GM06990 (cell line): ENCODE measurements around the gene ITPRIPL2.

Source experiments
- DNase-seq: peaks from one replicate; pipeline ENCODE4 v3.0.0-alpha.2; 2011; ENCODE audit not compliant: insufficient read length; ENCODE audit errors: extremely low read depth
- H3K27me3 ChIP-seq: replicated peaks from 2 replicates; pipeline ENCODE4 v1.6.0; 2011; ENCODE audit warnings: low read length; ENCODE audit not compliant: control insufficient read depth, insufficient read depth
- H3K36me3 ChIP-seq: 2 replicates; pipeline ENCODE4 v1.5.1; 2011; ENCODE audit warnings: low read length; ENCODE audit not compliant: control insufficient read depth, insufficient read depth
- H3K4me3 ChIP-seq: replicated peaks from 2 replicates; pipeline ENCODE4 v1.5.1; 2011; ENCODE audit warnings: low read depth, mild to moderate bottlenecking, control low read depth, low read length
- TF ChIP-seq, protein P1 (sequence below): IDR thresholded peaks from 2 replicates; pipeline ENCODE4 v1.5.1; 2011; ENCODE audit warnings: low read length, control low read depth, mild to moderate bottlenecking, inconsistent platforms; ENCODE audit not compliant: insufficient read depth, poor library complexity, severe bottlenecking

ITPRIPL2 gene

DNA sequence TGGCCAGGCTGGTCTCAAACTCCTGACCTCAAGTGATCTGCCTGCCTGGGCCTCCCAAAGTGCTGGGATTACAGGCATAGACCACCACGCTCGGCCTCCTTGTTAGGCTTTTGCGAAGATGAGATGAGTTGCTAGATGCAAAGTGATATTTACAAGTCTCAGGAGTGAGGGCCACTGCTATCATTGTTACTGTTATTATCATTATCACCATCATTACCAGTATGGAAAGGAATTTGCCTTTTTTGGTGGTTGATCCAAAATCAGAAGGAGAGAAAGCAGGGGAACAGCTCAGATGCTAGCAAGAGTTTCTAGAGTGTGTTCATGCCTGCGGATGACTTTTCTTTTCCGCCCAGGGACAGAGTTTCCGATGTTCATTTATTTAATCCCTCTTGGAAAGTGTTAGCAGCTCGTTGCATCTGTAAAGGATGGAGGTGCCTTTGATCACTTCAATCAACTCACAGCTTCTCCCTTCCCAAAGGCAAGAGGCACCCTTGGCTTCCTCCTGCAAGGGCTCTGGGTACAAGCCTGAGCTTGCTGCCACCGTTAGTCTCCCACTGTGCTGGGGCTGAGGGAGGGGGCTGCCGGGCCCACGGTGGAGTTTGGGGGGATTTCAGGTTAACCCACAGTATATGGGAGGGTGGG is 21.6 kb downstream of the ITPRIPL2 start:
- Histone ChIP-seq H3K27me3 (no peaks in the 10 kb centered on the region), H3K4me3 (no peak overlapping the region), H3K36me3 (no peaks in the 10 kb centered on the region)
- TF ChIP-seq, protein P1, sequence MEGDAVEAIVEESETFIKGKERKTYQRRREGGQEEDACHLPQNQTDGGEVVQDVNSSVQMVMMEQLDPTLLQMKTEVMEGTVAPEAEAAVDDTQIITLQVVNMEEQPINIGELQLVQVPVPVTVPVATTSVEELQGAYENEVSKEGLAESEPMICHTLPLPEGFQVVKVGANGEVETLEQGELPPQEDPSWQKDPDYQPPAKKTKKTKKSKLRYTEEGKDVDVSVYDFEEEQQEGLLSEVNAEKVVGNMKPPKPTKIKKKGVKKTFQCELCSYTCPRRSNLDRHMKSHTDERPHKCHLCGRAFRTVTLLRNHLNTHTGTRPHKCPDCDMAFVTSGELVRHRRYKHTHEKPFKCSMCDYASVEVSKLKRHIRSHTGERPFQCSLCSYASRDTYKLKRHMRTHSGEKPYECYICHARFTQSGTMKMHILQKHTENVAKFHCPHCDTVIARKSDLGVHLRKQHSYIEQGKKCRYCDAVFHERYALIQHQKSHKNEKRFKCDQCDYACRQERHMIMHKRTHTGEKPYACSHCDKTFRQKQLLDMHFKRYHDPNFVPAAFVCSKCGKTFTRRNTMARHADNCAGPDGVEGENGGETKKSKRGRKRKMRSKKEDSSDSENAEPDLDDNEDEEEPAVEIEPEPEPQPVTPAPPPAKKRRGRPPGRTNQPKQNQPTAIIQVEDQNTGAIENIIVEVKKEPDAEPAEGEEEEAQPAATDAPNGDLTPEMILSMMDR: no peak
- DNase-seq: no peak

DNA sequence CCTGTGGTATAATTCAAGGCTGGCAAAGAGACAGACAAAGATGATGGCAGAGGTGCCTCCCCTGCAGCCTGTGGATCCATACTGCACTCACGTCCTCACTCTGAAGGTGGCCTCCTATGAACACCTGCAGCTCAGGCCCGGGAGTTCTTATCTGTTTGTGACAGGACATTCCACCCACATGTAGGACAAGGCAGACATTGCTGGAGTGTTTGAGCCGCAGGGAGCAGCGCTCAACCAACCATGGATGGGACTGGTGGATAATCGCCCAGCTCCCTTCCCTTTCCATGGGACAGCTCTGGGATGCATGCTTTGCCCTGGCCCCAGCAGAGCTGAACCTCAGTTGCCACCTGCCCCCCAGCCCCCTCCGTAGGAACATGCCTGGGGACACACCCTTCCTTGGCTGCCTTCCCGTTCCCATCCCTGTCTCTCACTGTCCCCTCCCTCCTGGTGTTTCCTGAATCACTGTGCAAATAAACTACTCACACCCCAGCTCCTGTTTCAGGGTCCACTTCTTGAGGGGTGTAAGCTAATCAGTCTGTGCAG is 22.2 kb downstream of the ITPRIPL2 start:
- H3K36me3 ChIP-seq: no peaks in the 10 kb centered on the region
- TF ChIP-seq, protein P1: no peak
- no peak overlapping the region for H3K4me3 ChIP-seq
- no peak for DNase-seq
- no peaks in the 10 kb centered on the region for H3K27me3 ChIP-seq

- Histone ChIP-seq H3K27me3 (no peaks in the 10 kb centered on the region; the same call in 1 of the 2 replicates), H3K4me3 (no peak overlapping the region), H3K36me3 (no peaks in the 10 kb centered on the region)
- TF ChIP-seq, protein P1: no peak
- DNase-seq: no peak
These were observed 22.9 kb downstream of the ITPRIPL2 start for GRCh38 chr16:19136549-19137196.

- Histone ChIP-seq H3K4me3 (no peak overlapping the region), H3K27me3 (no peaks in the 10 kb centered on the region; the same call in 1 of the 2 replicates), H3K36me3 (no peaks in the 10 kb centered on the region)
- TF ChIP-seq, protein P1: no peak
- no peak for DNase-seq
These were observed 23.7 kb downstream of the ITPRIPL2 start for GRCh38 chr16:19137201-19138128.

- TF ChIP-seq, protein P1: no peak
- DNase-seq: no peak
- H3K36me3 ChIP-seq: no peaks in the 10 kb centered on the region
These were observed 24.8 kb downstream of the ITPRIPL2 start for GRCh38 chr16:19138601-19139000.

More at GRCh38 chr16:19138601-19139000, 24.8 kb downstream of the ITPRIPL2 start:
- Histone ChIP-seq H3K4me3 (no peak overlapping the region), H3K27me3 (no peaks in the 10 kb centered on the region; the same call in 1 of the 2 replicates)
